ENCODE measurements around the gene FKBP14. TPM values are rescaled to one million over a fixed set of nuclear protein-coding genes. Genes with fewer than 3 reads are reported as not detected.

FKBP14 gene
- total RNA-seq (2022; extraction: Qiagen RNA extraction; ENCODE audit: low read depth) = 6.5 to 9.9 TPM (median 8.7 TPM) in 5 replicates

GRCh38 chr7:30026229-30027064 is at the start of gene FKBP14:
Gene FKBP14, minus strand, starts transcription at chr7:30026702. Its CDS starts 194 bp downstream, at chr7:30026508.

GRCh38 chr7:30028216-30028748 is 1.8 kb upstream of the FKBP14 start, which contains the start of gene PLEKHA8:
Gene PLEKHA8, plus strand, starts transcription at chr7:30028412. Its CDS starts 351 bp downstream, at chr7:30028763.

GRCh38 chr7:29989257-29989995 is 37.1 kb downstream of the FKBP14 start, which contains the start of gene SCRN1:
Gene SCRN1, minus strand, starts transcription at chr7:29989801. Its CDS starts 20,734 bp downstream, at chr7:29969067.

Other genes starting within 250 kb of the FKBP14 start
- 0.35 to 0.84 TPM (median 0.61 TPM) in 5 replicates for gene WIPF3, start 220.2 kb downstream of the FKBP14 start, total RNA-seq (2022; extraction: Qiagen RNA extraction; ENCODE audit: low read depth)
- gene SCRN1, start 36.9 kb downstream of the FKBP14 start, total RNA-seq (2022; extraction: Qiagen RNA extraction; ENCODE audit: low read depth) = 48.0 to 63.1 TPM (median 58.3 TPM) in 5 replicates
- 4.9 to 6.1 TPM (median 5.4 TPM) in 5 replicates for gene PLEKHA8, start 1.7 kb upstream of the FKBP14 start, total RNA-seq (2022; extraction: Qiagen RNA extraction; ENCODE audit: low read depth)
- gene MTURN, start 108.3 kb upstream of the FKBP14 start, total RNA-seq (2022; extraction: Qiagen RNA extraction; ENCODE audit: low read depth) = 4.5 to 6.6 TPM (median 5.7 TPM) in 5 replicates

Measured in A549 treated with GW870086 at 1 μM for 4 hours (cell line).